Peyer's patch (tissue), 4 donors: ENCODE results near the gene POGZ. TPM values are rescaled to one million over a fixed set of nuclear protein-coding genes. Genes with fewer than 3 reads are reported as not detected.

Experiments
- DNase-seq, 3 donors: peaks; one replicate each; pipeline ENCODE4 v3.0.0-alpha.2; 2017 to 2019
- H3K27ac ChIP-seq, 4 donors: fragments of 200-600 bp; sonication (generic); one replicate each; pipeline ENCODE4 v1.5.1; 2016 to 2019
- H3K27me3 ChIP-seq, 2 donors: fragments of 200-600 bp; sonication (generic); one replicate each; pipeline ENCODE4 v1.5.1; 2019
- H3K36me3 ChIP-seq, 3 donors: fragments of 200-600 bp; sonication (generic); one replicate each; pipeline ENCODE4 v1.5.1; 2016 to 2019
- H3K4me1 ChIP-seq, 4 donors: fragments of 200-600 bp; sonication (generic); one replicate each; pipeline ENCODE4 v1.5.1; 2016 to 2019
- H3K4me3 ChIP-seq, 4 donors: fragments of 200-600 bp; sonication (generic); 1 replicate in 3 of 4; 2 replicates in 1 of 4; pipeline ENCODE4 v1.5.1; 2016 to 2019; ENCODE audit warnings: mild to moderate bottlenecking in 1 of 4
- H3K9me3 ChIP-seq, 4 donors: fragments of 200-600 bp; sonication (generic); one replicate each; pipeline ENCODE4 v1.5.1; 2016 to 2019; ENCODE audit warnings: mild to moderate bottlenecking in 1 of 4
- POLR2A ChIP-seq, 2 donors: fragments of 450-650 bp; IDR thresholded peaks; one replicate each; pipeline ENCODE4 v1.5.1; 2017; ENCODE audit warnings: antibody characterized with exemption in 2 of 2, mild to moderate bottlenecking in 2 of 2, moderate library complexity in 2 of 2
- total RNA-seq, 4 donors: library from RNA; depleted of rRNA; stranded (reverse); fragments of >200 nt; gene quantifications; one replicate each; pipeline ENCODE4 v1.1.0, GENCODE V29; 2016
- TF ChIP-seq, protein P1 (sequence below), 6 experiments: fragments of 450-650 bp in 4 of 6; fragments of 200-600 bp in 2 of 6; sonication (generic) in 1 of 6; IDR thresholded peaks; one replicate each; pipeline ENCODE4 v1.5.1; 2017 to 2019; ENCODE audit warnings: antibody characterized with exemption in 6 of 6, mild to moderate bottlenecking in 3 of 6, moderate library complexity in 1 of 6

The POGZ gene
- total RNA-seq, 4 donors from 2014 or later: 49.5 to 91.3 (median 52.6) TPM

DNA sequence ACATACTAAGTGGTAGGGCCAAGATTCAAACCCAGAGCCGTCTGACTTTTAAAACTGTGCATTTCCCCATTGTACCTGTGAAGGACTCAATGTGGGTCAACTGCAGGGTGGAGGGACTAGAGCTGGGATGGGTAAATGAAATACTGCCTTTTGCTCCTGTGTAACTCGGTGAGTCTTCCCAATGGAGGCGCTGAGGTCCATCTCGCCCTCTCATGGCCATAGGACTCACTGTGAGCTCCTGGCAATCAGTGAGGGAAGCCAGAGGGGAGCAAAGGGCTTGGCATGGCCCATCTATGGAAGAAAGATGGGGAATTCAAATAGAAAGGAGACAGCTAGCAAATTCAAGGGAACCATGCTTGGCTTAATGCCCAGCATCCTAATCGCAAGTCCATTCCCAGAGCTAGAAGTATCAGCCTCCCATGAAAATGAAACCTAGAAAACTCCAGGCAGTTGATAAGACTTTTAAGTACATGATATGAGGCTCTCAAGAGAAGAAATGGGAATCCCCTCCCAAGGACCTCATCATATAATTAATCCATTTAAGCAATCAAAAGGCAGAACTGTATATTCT, 26.5 kb upstream of the POGZ start:
- no peak for TF ChIP-seq POLR2A (IDR thresholded peaks at IDR 0.05)
- TF ChIP-seq, protein P1, sequence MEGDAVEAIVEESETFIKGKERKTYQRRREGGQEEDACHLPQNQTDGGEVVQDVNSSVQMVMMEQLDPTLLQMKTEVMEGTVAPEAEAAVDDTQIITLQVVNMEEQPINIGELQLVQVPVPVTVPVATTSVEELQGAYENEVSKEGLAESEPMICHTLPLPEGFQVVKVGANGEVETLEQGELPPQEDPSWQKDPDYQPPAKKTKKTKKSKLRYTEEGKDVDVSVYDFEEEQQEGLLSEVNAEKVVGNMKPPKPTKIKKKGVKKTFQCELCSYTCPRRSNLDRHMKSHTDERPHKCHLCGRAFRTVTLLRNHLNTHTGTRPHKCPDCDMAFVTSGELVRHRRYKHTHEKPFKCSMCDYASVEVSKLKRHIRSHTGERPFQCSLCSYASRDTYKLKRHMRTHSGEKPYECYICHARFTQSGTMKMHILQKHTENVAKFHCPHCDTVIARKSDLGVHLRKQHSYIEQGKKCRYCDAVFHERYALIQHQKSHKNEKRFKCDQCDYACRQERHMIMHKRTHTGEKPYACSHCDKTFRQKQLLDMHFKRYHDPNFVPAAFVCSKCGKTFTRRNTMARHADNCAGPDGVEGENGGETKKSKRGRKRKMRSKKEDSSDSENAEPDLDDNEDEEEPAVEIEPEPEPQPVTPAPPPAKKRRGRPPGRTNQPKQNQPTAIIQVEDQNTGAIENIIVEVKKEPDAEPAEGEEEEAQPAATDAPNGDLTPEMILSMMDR (IDR thresholded peaks at IDR 0.05): no peak
- no peak for DNase-seq
- no peaks in the 10 kb centered on the region for H3K27me3 ChIP-seq

DNA sequence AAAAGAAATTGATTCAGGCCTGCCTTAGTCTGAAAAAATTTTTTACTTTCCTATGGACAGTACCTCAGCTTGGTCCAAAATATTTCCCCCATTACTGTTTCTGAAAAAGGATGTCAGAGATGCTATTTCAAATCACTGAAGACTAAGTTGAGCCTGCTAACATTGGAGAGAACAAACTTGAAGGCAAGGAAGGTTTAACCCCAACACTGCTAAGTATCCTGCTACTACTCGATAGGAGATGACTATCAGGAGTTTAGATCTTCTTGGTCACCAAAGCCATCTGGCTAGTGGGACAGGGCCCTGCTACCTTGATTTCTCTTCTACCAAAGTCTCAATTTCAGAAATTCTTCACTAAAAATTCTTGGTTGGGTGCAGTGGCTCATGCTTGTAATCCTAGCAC, 22.7 kb upstream of the POGZ start:
- DNase-seq: no peak
- Histone ChIP-seq H3K36me3 (no peaks in the 10 kb centered on the region), H3K4me3 (no peak overlapping the region), H3K27me3 (no peaks in the 10 kb centered on the region), H3K9me3 (peaks cover 0 to 6% (median 2%) of the 10 kb centered on the region in 4 donors), H3K4me1 (no peaks in the 10 kb centered on the region), H3K27ac (no peak overlapping the region)
- no peak for TF ChIP-seq POLR2A (IDR thresholded peaks at IDR 0.05)
- TF ChIP-seq, protein P1 (IDR thresholded peaks at IDR 0.05): no peak

More for the DNA sequence above, 26.5 kb upstream of the POGZ start:
- Histone ChIP-seq H3K36me3 (no peaks in the 10 kb centered on the region), H3K27ac (no peak overlapping the region), H3K9me3 (peaks cover 0 to 6% (median 2%) of the 10 kb centered on the region in 4 donors), H3K4me1 (no peaks in the 10 kb centered on the region), H3K4me3 (no peak overlapping the region)

DNA sequence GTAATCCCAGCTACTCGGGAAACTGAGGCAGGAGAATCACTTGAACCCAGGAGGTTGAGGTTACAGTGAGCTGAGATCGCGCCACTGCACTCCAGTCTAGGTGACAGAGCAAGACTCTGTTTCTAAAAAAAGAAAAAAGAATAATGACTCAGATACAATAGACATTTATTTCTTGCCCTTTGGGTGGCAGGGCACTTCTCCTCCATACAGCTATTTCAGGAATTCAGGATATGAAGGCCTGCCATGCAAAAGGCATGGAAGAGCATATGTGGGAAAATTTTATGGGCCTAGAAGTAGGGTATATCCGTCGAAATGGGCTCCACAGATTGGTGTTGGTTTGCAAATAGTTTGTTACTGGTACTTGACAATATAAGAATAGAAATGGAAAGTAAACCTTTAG, 20.2 kb upstream of the POGZ start:
- DNase-seq: no peak
- no peak overlapping the region for H3K4me3 ChIP-seq
- peaks cover 0 to 6% (median 2%) of the 10 kb centered on the region in 4 donors for H3K9me3 ChIP-seq
- H3K27ac ChIP-seq: no peak overlapping the region
- no peaks in the 10 kb centered on the region for H3K4me1 ChIP-seq
- no peaks in the 10 kb centered on the region for H3K36me3 ChIP-seq
- TF ChIP-seq, protein P1 (IDR thresholded peaks at IDR 0.05): no peak
- no peak for TF ChIP-seq POLR2A (IDR thresholded peaks at IDR 0.05)
- H3K27me3 ChIP-seq: no peaks in the 10 kb centered on the region

DNA sequence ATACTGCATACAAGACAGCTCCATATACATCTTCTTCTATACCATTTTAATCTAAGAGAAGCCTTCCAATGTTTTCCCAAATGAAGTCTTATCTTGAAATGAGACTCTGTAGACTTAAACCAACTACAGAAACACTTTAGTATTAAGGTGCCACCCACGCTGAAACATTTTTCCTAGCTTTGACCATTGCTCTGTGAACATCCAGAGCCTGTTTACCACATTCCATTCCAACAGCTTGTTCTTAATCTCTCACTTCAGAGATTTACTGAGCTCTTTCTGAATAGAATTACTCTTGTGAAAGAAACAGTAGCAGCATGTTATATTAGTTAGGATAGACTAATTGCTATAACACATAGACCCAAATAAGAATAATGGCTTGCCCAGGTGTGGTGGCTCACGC, 19.6 kb upstream of the POGZ start:
- Histone ChIP-seq H3K4me1 (no peaks in the 10 kb centered on the region), H3K4me3 (no peak overlapping the region), H3K9me3 (peaks cover 0 to 6% (median 2%) of the 10 kb centered on the region in 4 donors), H3K27ac (no peak overlapping the region), H3K27me3 (no peaks in the 10 kb centered on the region), H3K36me3 (no peaks in the 10 kb centered on the region)
- no peak for DNase-seq
- no peak for TF ChIP-seq POLR2A (IDR thresholded peaks at IDR 0.05)
- TF ChIP-seq, protein P1 (IDR thresholded peaks at IDR 0.05): no peak

DNA sequence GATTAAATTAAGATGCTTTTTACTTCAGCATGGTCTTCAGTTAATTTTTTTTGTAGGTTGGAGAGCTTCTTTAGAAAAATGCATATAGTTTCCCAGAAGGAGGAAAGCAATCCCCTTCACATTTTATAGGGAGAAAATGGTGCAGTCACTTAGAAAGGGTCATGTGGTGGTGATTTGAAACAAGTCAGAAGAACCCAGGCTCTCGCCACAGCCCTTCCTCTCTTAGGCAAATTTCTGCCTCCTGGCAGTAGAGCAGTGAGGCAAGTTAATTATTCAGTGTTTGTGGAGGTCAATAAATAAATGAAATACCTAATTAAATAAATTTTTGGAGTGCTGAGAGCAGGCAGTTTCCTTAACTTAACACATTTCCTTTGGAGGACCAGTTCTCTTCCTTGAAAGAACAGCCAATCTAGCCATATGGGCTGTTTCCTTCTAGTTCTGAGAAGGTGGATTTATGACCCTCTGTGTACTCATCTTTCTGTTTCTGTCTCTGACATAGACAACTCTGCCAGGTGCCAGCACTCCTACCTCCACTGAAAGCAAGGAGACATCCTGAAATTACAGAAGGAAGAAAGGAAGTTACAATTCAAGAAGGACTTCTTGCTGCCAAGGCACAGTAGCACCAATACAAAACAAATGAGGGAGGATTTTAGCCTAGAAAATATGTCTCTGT, 19.0 kb upstream of the POGZ start:
- H3K9me3 ChIP-seq: peaks cover 0 to 6% (median 2%) of the 10 kb centered on the region in 4 donors
- no peak for DNase-seq
- no peak for TF ChIP-seq POLR2A (IDR thresholded peaks at IDR 0.05)
- TF ChIP-seq, protein P1 (IDR thresholded peaks at IDR 0.05): no peak
- no peaks in the 10 kb centered on the region for H3K27me3 ChIP-seq
- no peak overlapping the region for H3K27ac ChIP-seq
- no peaks in the 10 kb centered on the region for H3K4me1 ChIP-seq
- H3K4me3 ChIP-seq: no peak overlapping the region
- no peaks in the 10 kb centered on the region for H3K36me3 ChIP-seq
